A673 (cell line): ENCODE data around the gene PLA2G4A.

Experiments
- EZH2 ChIP-seq: fragments of 200-600 bp; sonication (generic); IDR thresholded peaks from 2 replicates; pipeline ENCODE4 v1.6.1; 2017; ENCODE audit warnings: borderline replicate concordance, low read depth, mild to moderate bottlenecking, mixed read lengths, antibody characterized with exemption, low read length; ENCODE audit not compliant: poor library complexity, severe bottlenecking
- TF ChIP-seq, protein P1 (sequence below): fragments of 300-800, 200-600 bp; sonication (generic); conservative IDR thresholded peaks from 2 replicates; pipeline ENCODE4 v1.5.1; 2017; ENCODE audit warnings: low read depth, mild to moderate bottlenecking, antibody characterized with exemption, low read length, moderate library complexity, mixed read lengths

DNA sequence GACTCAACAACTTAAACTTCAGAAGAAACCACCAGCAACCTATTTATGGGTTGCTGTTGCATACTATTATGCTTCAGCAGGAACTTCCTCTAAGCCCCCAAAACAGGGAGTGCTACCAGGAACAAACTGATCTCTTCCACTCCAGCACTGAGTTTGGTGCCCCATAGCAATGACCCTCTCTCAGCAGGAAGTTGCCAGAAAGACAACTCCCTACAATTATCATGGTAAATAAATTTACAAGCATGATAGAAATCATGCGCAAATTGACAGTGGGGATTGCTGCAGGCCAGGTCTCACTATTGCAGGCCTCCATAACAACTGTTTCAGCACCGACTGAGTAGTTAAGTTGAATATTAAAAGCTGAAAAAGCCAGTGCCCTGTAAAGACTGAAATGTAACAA lies 180.6 kb downstream of the PLA2G4A start:
- TF ChIP-seq, protein P1, sequence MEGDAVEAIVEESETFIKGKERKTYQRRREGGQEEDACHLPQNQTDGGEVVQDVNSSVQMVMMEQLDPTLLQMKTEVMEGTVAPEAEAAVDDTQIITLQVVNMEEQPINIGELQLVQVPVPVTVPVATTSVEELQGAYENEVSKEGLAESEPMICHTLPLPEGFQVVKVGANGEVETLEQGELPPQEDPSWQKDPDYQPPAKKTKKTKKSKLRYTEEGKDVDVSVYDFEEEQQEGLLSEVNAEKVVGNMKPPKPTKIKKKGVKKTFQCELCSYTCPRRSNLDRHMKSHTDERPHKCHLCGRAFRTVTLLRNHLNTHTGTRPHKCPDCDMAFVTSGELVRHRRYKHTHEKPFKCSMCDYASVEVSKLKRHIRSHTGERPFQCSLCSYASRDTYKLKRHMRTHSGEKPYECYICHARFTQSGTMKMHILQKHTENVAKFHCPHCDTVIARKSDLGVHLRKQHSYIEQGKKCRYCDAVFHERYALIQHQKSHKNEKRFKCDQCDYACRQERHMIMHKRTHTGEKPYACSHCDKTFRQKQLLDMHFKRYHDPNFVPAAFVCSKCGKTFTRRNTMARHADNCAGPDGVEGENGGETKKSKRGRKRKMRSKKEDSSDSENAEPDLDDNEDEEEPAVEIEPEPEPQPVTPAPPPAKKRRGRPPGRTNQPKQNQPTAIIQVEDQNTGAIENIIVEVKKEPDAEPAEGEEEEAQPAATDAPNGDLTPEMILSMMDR = no peak
- no peak for TF ChIP-seq EZH2
